HG03439 (cell line): ENCODE results near the gene THSD4.
A peak's percentile ranks its signal among the peaks of the same experiment; 100 is the strongest.

Experiments used
- ATAC-seq: cut with Tn5 transposase; IDR thresholded peaks from one replicate; pipeline ENCODE4 v1.9.1; 2021; ENCODE audit warnings: mild to moderate bottlenecking, moderate library complexity; ENCODE audit not compliant: unreplicated experiment

The THSD4 gene

DNA sequence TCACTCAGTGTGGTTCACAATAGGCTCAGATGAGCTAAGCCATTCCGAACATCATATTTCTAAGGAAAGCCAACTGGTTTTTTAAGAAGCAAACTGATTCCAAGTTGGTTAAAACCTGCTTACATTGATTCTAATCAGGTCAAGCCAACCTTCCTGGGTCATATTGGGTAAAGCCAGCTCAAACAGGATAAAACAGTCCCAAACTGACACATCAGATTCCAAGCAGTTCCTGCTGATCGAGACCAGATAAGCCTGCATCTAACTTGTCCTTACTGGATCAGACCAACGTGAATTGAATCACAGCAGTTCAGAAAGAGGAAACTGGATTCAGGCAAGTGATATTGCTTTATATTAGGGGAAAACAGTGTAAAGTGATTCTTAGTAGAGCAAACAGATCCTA is 18.6 kb upstream of the THSD4 start:
- ATAC-seq, result no peak

DNA sequence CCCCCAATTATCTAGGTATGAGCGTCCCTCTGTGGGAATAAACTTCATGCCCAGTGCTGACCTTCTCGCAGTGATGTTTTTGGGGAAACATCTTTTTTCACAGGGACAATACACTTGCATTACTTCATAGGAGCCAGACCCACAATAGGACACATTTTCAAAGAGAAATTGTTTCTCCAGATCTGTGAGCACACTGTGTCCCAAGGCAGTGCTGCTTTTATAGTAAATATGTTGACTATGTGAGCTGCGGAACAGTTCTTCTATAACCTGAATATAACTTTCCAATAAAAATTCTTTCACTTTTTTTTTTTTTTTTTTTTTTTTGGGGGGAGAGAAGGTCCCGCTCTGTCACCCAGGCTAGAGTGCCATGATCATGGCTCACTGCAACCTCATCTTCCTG is 17.4 kb upstream of the THSD4 start:
- ATAC-seq, result no peak

DNA sequence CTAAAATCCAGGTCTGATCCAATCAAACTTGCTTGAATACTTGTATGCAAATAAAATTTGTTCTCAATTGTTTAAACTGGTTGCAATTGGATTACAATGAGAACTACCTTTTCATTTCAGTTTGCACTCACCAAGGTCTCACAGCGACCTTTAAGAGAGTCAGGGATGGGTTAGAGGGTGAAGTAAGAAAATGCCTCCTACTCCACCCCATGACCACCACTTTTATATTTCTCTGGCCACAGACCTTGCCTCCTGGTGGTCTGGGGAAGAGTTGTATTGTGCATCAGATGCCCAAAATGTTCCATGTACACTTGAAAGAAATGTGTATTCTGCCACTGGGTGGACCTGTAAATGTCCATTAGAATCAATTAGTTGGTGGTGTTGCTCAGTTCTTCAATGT is 16.4 kb upstream of the THSD4 start:
- no peak for ATAC-seq

DNA sequence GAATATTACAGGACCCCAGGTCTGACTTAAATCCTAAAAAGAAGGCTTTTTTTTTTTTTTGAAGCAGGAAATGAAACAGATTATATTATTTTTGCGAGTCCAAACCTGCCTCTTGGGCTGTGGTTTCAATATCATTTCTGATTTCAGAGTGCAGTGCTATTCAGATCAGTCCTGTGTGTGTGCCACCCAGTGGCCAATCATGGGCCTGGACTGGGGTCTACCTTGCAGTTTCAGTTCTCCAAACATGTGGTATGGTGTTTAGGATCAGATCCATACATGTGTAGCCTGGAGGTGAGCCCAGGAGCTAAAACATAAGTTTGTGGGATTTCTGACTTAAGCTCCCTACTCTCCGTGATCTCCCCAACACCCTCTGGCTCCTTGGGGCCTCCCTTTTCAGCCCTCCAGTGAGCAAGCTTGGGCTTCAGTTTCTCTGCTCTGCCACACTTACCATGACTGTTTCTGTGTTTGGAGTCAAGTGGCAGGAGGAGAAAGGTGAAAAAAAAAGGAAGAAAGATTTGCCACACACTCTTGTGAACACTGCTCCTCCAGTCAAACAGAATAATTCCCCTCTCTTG is 12.1 kb upstream of the THSD4 start:
- peak; percentile 71 for ATAC-seq

DNA sequence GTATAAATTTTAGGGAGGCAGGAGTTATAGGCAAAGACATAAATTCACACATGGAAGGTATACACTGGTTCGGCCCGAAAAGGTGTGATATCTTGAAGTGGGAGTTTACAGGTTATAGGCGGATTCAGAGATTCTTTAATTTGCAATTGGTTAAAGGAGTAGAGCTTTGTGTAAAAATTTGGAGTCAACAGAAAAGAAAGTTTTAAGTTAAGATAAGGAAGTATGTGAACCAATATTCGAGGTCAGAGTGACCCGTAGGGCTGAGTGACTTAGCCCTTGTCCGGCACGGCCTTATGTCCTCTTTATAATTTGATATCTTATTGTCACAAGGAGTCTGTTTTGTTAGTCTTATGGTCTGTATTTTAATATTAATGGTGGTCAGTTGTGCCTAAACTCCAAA is 10.6 kb upstream of the THSD4 start:
- ATAC-seq, result no peak

DNA sequence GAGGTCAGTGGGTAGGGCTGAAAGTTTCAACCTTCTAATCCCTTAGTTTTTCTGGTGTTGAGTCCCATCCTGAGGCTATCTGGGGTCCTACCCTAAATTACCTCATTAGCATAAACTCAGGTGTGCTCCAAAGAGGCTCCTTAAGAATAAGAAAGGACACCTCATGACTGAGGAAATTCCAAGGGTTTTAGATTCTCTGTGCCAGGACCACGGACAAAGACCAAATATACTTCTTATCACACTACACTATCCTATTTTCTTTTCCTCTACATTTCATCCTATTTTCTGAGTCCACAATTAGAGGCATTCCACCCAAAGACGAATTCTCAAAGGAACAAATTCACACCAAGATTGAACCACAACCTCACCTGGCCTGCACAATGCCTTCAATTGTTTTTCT is 9.8 kb upstream of the THSD4 start:
- ATAC-seq, result no peak

DNA sequence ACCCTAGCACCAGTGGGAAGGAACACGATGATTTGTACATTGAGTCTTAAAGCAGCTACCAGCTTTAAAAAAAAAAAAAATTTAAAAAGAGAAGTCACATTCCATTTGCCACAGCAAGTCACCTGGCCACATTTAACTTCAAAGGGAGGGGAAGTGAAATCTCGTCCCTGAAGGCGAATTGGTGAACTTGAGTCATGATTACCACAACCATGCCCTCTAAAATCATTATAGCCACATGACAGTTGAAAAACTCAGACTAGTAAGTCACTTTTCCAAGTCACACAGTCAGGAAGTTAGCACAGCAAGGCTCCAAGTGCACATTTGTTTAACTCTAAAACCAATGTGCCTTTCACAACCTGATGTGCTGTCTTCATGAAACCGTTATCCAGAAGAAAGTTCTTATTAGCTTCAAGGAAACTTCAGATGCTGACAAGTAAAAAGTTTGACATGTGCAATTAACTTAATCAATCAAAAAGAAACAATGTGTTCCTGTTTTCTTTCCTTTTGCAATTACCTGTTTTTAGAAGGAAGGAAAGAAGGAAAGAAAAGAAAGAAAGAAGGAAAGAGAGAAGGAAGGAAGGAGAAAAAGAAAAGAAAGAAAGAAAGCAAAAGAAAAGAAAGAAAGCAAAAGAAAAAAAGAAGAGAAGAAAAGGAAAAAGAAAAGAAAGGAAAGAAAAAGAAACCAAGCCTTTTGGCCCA is 8.3 kb upstream of the THSD4 start:
- ATAC-seq, result no peak

DNA sequence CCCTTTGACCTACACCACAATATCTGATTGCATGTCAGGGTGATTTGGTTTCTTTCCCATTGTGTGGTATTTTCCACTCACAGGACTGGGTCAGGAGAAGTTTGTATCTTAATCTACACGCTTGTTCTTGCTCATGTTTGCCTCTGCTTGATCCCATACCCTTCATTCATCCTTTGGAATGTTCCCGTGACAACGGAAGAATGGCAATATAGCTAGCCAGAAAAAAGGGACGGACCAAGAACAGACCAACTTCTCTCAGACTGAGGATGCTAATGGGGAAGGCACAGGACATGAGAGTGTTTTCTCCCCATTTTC is 7.8 kb upstream of the THSD4 start:
- no peak for ATAC-seq

DNA sequence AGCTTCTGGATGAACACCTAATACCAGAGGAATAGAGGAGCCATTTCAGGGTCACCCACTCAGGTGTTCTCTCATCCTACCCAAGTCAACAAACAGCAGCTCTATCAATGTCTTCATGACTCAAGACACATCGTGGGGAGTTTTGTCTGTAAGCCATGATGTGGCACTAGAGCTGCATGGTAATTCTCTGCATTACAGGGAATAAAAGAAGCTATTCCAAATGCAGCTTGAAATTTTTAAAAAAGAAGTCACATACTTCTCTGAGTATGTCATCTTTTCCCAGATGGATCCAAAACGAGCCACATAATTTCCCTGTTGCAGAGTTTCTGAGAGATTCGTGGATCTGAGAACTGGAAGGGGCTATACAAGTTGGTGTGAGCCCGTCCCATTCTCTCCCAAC is 6.1 kb upstream of the THSD4 start:
- ATAC-seq, result no peak

DNA sequence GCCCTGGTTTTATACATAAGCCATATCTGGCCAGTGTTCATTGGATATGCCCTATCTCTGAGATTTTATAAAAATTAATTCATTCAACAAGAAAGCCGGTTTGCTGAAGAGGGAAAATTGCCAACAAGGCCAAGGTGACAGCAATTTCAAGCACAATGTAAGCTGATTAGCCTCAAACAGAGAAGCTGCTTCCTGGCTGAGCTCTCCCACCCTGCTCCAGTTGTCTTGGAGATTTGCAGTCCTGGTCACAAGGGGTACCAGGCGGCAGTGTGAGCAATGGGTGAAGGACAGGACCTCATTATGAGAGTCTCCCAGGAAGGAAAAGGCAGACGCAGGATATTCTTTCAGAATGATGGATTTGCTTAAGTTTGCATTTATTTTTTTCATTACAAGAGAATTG is 5.4 kb upstream of the THSD4 start:
- ATAC-seq, result no peak

DNA sequence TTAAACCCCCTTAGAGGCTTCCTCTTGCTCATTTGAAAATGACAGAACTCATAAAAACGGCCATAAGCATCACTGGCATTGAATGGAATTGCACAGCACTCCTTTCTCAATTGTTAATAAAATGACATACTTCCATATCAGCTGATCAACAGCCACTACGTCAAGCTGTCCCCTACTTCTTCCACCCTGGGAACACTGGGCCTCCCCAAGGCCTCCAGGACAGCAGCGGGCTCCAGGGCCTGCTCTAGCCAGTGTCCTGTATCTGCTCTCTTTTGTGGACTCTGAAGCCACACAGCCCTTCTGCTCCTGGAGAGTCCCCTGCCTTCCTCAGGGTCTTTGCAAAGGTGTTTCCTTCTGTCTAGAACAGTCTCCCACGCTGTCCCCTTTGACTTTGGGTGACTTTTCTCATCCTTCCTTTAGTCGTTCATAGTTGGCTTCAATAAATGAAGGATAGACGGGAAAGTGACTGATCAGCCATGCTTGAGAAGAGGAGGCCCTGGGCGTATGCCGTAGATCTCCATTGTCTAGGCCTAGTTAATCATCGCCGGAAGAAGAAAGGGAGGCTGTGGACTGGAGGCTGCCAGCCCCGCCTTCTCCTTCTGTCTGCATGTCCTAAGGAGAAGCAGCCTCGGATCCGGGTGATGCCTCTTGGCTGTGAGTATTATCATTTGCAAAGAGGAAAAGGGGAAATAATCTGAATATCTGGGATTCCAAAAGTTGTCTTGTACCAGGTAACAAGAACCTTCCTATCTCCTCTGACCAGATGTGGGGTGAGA is 4.7 kb upstream of the THSD4 start:
- no peak for ATAC-seq

DNA sequence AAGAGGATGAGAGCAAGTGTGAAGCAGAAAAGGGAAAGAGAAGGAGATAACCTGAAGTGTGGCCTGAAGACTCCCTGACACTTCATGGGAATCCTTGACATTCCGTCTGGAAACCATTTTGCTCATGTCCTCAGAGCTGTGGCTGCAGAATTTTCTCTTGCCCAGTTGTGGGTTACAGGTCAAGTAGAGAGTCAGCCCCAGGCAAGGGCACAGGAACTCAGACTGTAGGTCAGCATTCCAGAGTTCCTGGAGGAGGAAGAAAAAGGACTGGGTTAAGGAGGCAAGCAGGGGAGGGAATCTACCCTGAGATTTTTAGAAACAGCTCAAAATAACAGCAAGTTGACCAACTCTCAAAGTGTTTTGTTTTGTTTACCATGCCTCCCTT is 4.1 kb upstream of the THSD4 start:
- ATAC-seq, result no peak

DNA sequence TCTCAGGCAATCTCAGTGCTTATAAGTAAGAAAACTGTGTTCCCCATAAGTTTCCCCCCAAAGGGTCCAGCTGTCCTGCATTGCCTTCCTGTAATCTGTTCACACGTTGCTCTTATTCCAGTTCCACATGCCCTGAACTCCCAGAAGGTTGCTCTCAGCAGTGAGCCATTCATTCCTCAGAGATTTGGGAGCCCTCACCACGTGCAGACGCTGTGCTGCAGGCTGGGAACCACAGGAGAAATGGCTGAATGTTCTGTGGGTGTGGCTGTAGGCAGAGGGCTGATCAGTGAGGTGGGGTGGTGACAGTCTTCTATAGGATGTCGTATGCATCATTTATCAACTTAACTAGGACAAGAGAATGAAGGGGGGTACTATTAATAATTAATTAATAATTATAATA is 3.3 kb upstream of the THSD4 start:
- ATAC-seq, result no peak

DNA sequence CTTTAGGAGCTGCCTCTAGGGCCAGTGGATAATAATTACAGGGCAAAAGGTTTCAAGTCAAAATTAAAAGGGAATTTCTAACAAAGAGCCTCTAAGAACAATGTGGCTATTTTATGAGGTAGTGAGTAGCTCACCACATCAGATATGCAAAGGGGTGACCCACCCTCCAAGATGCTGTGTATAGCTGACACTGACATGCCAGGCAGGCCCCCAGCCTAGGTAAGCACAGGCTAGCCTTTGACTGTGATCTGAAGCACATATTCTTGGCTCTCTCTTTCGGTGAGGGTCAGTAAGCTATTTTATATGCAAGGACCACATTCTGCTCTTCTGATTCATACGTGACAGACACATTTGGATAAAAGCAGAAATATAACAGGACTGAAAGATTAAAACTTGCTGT is 2.8 kb upstream of the THSD4 start:
- no peak for ATAC-seq

DNA sequence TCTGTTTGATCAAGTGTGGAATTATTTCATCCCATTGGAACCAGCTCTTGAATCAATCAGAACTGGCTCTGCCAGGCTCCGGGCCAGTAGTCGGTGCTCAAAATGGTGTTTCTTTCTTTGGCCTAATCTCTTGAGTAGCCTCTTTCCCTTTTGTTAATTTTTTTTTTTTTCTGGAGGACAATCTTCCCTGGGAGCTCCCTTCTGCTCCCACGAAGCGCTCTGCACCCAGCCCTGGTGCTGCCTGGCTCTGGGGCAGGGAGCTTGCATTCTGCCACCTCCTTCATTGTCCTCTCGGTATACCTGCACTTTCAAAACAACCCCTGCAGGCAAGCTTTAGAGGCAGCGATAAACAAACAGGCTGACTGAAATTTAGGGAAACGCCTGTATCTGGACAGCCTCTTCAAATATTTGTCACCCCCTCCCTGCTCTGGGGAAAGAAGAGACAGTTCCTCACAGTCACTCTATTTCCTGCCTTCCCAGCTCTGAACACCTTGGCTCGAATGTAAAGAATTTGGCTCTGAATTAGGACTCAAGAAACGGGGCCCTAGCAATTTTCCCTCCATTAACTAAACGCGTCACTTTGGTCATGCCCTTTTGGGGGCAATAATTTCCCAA is 1.1 kb upstream of the THSD4 start:
- ATAC-seq, result no peak

DNA sequence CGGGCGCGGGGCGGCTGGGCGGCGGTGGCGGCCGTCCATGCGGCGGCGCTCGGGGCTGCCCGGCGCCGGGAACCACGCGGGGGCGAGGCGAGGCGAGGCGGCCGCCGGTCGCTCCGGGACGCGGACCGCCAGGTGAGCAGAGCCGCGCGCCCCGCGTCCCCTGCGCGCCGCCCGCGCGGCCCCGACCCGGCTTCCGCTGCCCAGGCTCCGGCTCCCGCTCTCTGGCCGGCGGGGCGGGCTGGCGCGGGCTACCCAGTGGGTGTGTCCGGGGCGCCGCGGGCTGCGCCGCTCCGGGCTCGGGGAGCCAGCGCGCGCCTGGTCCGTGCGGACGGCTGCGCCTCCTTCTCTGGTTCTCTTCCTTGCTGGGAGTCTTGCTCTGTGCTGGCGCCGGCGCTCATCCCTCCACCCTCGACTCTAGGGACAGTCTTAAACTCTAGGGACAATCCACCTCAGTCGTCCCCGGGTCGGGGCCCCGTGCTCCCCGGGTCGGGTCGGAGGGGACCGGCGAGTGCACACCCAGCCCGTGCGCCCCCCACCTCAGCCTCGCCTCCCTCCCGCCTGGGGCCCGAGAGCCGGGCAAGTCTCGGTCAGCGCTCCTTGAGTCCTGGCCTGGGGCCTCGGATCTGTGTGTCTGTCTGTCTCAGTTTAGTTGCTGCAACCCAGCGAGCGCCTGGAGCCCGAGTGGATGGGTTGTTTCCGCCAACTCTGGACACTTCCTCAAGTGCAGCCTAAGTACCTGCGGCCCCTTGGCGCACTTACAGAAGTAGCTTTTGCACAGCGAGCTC is 488 bp downstream of the THSD4 start:
- ATAC-seq, result peak; percentile 48

DNA sequence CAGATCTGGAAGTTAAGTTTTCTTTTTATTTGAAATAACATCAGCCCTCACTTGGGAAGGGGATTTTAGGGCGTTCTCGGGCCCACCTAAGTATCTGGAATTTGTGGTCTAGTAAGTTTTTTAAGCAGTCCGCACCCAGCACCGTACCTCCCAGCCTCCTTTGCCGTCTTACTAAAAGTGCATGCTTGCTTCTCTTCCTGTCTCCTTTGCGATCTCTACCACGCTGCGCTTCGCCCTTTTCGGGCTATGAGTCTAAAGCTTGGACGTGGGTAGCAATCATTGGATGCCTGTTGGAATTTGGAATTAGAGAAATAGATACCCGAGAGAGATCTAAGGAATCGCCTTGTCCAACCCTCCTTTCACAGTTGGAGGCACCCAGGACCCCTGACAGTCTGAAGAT is 1.1 kb downstream of the THSD4 start:
- no peak for ATAC-seq

DNA sequence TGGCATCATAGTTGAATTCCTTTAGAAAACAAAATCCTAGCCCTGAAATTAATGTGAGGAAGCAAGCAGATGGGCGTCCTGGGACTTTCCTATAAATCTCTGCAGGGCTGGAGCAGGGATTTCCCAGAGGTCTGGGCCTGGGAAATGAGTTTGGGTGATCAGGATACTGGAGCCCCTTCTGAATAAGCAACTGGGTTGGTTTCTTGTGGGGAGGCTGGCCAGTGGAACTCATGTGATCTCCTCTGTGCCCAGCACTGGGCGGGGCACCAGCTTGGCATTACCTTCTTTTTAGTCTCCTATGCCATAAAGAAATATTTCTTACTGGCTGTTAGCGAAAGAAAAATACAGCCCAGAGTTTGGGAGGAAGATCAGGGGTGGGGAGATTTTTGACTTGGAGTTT is 1.7 kb downstream of the THSD4 start:
- no peak for ATAC-seq

DNA sequence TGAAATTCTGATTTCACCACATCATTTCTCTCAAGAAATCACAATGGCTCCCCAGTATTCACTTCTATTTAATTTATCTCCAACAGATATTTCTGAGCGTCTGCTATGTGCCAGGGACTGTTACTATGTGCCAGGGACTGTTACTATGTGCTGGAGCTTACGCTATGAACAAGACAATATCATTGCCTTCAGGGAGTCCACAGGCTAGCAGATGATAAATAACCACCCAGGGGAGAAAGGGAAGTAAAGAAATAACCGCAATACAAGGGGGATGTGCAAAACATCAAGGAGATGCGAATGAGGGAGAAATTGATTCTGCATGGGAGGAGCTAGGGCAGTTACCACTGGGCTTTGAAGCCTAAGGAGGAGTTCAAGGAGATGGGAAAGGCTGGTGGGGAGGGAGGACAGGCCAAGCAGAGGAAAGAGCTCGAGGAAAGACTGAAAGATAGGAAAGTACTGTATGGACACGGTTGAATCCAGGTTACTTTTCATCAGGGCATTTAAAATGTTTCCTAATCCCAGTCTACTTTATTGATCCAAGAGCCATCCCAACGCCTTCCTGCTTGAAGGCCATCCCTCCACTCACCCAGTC is 2.5 kb downstream of the THSD4 start:
- no peak for ATAC-seq

DNA sequence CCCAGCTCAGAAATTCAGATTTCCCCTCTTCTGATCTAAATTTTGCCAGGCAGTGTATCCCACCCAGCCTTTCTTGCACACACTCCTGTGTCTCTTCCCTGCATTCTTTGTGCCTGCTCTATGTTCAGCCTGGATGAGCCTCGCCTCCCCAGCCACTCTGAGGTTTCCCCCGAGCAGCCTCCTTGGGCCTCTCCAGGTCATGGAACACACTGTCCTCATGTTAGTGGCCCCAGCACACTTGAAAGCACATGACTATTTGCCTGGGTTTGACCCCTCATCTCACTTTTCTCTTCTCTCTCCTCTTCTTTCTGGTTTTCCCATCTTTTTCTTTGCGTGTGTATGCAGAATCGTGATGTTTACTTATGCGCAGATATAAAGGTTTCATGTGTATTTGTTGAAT is 3.1 kb downstream of the THSD4 start:
- ATAC-seq, result no peak
